ENCODE data around the gene PIAS4.
"Not testable (repeated sequence)": the region's sequence is repeated elsewhere in the genome, so short reads cannot be mapped to it uniquely, and the experiment has no call there.

The PIAS4 gene

DNA sequence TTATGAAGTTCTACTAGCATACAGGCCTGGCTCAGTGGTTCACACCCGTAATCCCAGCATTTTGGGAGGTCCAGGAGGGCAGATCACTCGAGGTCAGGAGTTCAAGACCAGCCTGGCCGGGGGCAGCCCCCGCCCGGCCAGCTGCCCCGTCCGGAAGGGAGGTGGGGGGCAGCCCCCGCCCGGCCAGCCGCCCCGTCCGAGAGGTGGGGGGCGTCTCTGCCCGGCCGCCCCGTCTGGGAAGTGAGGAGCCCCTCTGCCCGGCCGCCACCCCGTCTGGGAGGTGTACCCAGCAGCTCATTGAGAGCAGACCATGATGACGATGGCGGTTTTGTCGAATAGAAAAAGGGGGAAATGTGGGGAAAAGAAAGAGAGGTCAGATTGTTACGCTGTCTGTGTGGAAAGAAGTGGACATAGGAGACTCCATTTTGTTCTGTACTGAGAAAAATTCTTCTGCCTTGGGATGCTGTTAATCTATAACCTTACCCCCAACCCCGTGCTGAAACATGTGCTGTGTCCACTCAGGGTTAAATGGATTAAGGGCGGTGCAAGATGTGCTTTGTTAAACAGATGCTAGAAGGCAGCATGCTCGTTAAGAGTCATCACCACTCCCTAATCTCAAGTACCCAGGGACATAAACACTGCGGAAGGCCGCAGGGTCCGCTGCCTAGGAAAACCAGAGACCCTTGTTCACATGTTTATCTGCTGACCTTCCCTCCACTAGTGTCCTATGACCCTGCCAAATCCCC is 8.7 kb upstream of the PIAS4 start:
- not testable (repeated sequence) for FAIRE-seq

DNA sequence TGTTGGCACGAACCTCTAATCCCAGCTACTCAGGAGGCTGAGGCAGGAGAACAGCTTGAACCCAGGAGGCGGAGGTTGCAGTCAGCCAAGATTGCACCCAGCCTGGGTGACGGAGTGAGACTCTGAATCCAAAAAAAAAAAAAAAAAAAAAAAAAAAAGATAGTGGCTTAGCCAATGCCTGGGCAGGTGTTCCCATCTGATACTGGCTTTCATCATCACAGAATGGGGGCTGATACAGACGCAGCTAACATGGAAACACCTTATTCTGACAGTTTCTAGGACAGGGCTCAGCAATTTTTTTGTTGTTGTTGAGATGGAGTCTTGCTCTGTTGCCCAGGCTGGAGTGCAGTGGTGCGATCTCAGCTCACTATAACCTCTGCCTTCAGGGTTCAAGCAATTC is 6.7 kb upstream of the PIAS4 start:
- FAIRE-seq = not testable (repeated sequence)

DNA sequence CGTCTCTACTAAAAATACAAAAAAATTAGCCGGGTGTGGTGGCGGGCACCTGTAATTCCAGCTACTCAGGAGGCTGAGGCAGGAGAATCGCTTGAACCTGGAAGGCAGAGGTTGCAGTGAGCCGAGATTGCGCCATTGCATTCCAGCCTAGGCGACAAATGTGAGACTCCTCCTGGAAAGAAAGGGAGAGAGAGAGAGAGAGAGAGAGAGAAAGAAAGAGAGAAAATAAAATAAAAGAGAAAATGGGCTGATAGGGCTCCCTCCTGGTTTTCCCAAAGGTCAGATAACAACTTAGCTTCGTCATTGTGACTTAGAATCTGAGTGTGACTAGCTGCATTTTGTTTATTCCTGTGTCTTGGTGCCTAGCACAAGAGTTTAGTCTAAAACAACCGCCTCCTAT is 2.1 kb upstream of the PIAS4 start:
- FAIRE-seq = not testable (repeated sequence)

DNA sequence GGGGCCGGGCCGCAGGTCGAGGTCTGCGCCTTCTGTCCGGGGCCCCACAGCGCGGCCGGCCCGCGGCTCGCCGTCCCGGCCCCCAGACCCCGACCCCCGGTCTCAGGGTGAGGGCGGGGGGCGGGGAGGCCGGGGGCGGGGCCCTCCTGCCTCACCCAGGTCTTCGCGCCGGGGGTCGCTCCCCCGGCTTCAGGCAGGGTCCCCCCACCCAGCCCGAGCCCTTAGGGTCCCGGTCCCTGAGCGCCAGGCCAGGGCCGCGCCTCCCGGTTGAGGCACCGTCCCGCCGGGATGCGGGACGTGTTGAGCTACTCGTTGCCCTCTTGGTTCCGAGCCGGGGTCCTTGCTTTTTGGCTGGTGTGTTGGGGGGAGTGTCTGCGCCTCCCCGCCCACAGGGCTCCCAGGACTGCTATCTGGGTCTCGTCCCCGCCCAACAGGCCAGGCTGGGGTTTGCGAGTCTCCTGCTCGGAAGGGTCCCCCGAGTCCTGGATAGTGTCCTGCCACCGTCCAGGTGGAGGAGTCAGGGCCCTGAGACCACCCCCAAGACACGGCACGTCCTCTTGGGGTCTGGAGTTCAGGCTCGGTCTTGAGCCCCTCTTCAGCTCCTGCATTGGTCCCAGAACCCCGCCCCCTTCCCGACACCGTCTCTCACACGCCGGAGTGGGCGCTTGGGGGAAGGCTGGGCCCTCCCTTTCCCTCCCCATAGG is 452 bp downstream of the PIAS4 start:
- no peak for FAIRE-seq

DNA sequence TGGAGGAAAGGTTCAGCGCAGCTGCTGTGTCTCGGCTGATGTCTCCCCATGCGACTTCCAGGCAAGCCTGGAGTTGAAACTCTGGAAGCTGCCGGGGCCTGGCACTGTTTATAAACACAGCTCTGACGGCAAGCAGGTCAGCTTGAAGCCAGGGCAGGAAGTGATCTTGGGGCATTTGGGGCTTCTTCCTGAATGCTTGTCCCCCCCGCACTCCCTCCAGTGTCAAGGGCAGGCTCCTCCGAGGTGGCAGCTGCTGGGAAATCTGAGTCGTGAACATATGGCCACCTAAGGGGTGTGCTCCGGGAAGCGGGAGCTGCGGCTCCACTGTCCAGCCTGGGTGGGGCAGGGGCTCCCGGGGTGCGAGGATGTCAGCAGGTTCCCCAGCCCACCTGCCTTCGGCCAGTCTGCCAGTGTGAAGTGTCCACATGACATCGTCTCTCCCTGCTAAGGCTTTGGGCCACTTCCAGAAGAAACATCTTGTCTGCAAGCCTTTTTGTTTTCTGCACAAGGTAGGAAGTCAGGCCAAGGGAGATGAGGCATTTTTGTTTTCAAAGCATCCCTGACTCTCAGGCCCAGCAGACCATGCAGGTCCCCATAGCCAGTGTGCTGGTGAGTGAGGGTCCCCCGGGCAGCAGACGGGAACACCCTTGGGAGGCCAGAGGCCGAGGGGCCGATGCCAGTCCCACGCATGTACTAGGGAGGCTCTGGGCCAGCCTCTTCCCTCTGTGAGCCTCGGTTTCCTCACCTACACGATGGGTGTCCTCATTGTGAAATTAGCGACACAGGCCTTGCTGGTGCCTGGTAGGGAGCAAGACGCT is 2.7 kb downstream of the PIAS4 start:
- FAIRE-seq = no peak

DNA sequence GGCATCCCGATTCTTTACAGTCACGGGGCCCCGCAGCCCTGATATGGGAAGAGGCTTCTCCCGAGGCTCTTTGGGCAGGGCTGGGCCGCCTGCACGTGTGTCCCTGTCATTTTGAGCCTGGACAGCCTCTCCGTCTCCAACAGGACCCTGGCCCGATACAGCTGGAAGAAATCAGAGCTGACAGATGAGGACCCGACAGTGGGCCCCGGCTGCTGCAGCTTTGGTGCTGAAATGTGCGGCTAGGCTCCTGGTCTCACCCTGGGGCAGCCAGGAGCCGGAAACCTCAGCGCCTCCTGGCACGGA is 3.2 kb downstream of the PIAS4 start:
- no peak for FAIRE-seq

DNA sequence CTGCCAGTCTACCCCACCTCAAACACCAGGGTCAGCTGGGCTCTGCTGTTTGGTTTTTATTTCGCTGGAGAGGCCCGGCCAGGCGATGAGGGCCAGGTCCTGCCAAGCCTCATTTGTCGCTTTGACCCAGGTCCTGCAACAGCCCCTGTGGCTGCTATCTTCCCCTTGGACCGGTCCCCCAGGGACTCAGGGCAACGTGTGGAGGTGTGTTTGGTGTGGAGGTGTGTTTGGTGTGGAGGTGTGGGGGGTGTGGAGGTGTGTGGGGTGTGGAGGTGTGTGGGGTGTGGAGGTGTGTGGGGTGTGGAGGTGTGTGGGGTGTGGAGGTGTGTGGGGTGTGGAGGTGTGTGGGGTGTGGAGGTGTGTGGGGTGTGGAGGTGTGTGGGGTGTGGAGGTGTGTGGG is 3.9 kb downstream of the PIAS4 start:
- not testable (repeated sequence) for FAIRE-seq

DNA sequence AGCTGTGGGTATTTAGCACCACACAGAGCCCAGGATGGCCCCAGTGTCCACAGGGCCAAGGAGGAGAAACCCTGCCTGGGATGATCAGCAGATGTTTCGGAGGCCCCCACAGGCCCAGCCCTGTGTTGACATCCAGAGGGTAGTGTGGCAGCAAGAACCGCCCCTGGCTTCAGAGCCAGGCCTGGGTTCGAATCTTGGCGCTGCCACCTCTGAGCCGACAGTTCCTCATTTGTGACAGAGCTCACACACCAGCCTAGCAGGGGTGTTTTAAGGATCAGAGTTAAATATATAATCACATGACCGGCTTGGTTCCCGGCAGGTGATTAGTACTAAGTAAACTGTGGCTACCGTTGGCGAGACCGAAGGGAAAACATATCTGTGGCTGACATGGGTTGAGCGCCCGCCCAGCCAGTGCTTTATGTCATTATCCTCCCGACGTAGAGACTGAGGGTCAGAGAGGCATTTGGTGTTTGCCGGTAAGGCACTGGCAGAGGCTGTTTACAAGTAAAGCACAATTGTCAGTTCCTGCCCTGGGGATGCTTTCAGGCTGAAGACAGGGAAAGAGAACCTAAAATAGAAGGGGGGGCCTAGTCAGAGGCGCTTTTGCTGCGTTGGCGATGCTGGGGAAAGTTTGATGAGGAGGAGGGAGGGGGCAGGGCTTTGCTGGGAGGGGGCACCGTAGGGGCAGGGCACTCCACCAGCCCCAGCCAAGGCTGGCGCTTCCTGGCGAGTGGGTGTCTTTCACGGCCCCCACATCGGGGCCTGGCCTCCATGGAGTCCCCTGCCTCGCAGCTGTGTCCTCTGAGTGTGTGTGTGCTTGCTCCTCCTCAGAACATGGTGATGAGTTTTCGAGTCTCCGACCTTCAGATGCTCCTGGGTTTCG is 4.8 kb downstream of the PIAS4 start:
- peak; percentile 99 for FAIRE-seq

DNA sequence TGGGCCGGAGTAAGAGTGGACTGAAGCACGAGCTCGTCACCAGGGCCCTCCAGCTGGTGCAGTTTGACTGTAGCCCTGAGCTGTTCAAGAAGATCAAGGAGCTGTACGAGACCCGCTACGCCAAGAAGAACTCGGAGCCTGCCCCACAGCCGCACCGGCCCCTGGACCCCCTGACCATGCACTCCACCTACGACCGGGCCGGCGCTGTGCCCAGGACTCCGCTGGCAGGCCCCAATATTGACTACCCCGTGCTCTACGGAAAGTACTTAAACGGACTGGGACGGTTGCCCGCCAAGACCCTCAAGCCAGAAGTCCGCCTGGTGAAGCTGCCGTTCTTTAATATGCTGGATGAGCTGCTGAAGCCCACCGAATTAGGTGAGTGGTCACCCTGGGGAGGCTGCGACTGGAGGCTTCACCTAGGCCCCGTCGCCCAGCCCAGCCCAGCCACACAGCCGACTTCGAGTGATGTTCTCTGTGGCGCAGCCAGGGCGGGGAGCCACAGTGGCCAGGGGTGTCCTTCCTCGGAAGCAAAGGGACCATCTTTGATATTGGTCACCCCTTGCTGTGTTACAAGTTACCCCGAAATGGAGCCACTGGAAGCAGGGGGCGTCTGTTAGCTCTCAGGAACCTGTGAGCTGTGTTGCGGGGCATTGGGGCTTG is 5.6 kb downstream of the PIAS4 start:
- no peak for FAIRE-seq

DNA sequence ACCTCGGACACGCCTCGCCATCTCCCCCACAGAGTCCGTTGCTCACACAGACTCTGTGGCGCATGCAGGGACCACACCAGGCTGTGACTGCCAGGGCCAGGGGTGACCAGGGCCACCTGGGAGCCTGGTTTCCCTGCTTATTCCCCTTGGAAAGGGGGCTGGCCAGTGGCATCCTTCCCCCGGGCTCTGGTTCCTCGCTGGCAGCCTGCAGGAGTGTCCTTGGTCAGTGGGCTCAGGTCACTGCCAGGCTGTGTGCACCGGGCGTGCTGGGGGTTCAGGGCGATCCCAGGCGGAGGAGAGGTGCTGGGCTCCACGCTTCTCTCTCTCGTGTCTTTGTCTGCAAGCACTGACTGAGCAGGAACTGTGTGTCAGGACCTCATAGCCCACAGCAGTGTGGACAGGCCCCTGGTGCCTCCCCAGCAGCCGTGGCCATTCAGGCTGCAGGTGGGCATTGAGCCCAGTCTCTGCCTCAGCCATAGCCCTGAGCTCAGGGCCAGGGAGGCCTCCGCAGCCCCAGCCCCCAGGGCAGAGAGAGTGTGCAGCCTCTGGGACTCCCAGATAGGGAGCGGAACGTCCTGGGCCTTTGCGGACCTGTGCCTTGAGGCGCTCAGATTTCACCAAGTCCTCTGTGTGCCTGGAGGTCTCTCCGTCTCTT is 6.5 kb downstream of the PIAS4 start:
- FAIRE-seq = no peak

DNA sequence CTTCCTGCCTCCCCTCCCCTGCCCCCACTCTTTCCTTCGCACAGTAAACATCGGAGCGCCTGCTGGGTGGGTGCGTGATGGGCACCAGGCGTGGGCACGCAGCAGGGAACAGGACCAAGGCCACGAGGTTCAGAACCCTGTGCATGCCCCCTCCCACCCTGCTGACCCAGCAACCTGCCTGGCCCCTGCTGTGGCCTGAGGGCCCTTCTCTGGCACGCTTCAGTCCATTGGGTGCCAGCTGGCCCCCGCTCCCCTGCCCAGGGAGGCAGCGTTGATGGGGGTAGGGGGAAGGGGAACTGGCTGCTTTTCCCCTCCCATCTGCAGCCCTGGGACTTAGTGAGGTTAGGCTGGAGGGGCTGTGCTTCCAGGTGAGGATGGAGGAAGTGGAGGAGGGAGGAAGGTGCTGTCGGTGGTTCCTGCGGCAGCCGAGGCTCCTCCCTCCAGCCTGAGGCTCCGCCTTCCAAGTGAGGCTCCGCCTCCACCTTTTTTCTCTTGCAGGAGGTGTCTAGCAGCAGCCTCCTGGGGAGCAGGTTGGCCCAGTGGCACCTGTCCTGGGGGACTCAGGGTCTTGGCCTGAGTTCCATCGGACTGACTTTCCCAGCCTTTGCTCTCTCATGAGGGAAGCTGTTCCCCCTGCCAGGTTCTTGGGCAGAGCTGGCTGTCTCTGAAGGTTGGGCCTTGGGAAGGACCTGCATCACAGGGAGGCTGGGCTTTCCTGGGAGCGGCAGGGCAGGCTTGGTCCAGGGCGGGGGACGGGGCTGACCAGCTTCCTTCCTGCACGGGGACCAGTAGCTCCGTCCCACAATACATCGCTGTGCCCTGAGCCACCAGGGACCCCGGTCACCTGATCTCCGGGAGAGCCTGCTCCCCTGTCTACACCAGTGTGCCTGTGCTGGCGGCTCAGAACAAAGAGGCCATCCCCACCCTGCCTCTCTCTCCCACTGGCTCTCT is 7.3 kb downstream of the PIAS4 start:
- no peak for FAIRE-seq

DNA sequence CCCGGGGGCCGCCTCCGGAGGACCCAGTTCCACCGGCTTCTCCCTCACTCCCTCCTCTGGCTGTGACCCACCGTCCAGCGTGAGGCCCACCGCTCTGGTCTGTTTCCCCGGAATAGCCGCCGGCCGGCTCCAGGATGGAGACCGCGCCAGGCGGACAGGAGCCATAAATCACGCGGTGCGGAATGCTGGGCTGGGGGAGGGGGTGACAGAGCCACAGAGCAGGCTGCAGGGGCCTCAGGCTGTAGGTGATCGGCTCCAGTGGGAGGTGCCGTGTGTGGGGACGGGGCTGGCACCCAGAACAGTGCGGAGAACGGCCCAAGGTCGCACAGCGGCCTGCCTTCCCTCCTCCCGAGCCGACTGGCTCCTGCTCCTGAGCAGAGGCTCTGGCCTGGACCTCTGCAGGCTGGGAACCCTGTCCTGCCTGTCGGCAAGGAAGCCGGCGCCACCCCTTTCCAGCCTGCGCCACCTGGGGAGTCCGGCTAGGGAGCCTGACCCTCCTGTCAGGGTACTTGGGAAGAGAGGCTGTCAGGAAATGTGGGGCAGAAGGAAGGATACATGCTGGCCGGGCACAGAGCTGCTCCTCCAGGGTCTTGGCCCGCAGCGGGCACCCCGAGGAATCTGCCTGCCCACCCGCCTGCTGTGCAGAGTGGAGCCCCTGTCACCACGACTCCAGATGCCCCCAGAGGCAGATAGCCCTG is 8.3 kb downstream of the PIAS4 start:
- no peak for FAIRE-seq

DNA sequence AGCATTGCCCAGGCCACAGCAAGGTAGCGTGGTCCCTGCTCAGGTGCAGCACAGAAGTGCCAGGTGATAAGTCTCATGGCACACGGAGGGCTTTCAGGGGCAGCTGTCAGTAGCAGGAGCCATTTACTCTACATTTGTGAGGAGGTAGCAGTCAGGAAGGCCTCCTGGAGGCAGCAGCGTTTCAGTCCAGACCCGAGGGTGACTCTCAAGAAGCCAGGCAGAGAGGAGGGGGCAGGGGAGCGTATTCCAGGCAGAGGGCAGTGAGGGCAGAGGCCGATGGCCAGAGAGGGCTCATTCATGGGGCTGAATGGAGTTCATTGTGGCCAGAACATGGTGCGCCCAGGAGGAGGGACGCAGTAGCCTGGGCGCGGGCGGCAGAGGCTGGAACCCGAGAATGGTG is 8.9 kb downstream of the PIAS4 start:
- no peak for FAIRE-seq

DNA sequence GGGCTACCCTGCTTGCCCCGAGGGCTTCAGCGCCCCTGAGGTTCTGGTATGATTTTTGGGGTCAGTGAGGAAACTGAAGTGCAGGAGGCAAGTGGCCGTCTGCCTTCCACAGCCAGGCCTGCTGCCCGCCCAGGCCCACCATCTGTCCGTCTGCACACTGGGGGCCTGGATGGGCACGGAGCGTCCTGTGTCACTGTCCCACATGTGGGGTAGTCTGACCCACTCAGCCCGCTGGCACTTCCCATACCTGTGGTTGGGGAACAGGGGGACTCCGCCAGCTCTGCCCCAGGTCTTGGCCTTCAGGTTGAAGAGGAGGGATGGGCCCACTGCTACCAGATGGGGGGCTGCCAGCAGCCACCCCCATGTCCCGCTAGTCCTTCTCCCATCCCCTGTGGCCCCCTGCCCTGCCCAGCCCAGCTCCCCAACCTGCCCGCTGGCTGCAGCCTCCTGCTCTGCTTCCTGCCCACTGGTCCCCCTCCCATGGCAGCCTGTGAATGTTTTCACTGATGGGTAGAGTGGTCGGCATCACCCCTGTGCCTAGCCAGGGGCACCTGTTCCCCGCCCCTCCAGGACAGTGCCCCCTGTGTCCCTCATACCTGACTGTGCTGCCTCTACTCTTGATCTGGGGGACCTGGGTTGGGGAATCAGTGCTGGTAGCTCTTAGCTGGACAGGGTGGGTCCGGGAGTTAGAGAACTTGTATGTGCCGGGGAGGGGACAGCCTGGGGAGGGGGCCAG is 9.5 kb downstream of the PIAS4 start:
- FAIRE-seq = no peak

DNA sequence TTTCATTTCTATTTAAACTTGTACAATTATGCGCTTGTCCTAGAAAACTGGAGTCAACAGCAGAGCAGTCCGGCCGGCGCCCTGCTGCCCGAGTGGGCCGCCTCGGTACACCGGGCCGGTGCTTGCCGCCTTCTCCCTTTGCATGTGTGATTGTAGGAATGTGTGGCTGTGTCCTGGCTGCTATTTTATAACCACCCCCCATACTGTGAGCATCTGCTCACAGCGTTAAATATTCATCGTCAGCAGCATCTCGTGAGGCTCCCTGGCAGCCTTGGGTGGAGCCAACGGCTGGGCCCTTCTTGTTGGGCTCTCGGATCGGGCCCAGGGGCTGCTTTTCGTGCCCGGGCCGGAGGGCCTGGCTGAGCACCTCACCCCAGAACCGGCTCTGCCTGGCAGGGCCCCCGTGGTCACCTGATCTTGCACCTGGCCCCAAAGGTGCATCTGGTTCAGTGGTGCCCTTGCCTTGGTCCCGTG is 10.6 kb downstream of the PIAS4 start:
- FAIRE-seq = no peak

DNA sequence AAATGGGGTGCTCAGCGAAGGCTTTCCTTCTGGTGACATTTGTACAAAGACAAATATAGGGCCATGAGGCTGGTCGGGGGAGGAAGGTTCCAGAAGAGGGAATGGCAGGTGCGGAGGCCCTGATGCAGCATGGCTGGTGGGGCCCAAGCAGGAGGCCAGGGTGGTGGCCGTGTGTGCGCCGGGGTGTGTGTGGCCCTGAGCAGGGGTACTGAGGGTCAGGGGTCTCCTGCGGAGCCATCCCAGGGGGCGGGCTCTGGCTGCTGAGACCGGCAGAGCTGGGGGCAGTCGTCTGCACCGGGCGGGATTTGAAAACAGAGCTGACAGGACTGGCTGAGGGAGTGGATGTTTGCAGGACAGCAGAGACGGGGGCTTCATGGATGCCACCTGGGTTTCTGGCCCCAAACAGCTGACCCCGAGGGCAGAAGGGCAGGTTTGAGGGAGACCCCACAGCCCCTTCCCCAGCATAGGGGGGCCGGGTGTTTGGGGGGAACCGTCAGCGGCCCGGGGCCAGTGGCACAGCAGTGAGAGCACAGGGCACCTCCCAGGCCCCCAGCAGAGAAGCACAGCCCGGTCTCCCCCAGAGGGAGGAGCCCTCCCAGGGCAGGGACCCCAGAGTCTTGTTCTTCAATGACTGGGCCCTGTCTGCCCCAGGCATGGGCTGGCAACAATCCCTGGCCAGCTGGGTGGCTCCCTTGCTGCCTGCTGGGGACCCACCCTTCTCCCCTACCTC is 11.4 kb downstream of the PIAS4 start:
- no peak for FAIRE-seq

DNA sequence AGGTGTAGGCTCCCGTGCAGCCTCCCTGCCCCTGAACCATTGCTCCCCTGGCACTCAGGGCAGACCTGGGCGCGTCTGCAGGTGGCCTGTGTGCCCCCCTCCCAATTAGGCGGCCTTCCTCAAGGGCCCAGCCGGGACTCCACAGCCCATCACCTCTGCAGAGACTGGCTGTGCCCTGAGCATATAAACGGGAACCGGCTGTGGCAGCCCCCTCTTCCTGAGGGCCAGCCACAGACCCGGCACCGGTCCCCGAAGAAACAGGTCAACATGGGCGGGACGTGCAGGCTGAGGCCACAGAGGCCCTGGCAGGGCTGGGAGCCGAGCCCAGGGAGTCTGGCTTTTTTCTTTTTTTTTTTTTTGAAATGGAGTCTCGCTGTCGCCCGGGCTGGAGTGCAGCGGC is 12.0 kb downstream of the PIAS4 start:
- FAIRE-seq = no peak
